IMR-90 (cell line): ENCODE data around the gene CATSPERE. TPM values are rescaled to one million over a fixed set of nuclear protein-coding genes. Genes with fewer than 3 reads are reported as not detected.

ENCODE experiments used
- ATAC-seq: fragments of 200-7000 bp; cut with Tn5 transposase; 2 replicates; pipeline ENCODE4 v1.9.1; 2020; ENCODE audit warnings: low read depth, mild to moderate bottlenecking, moderate library complexity
- BruUV-seq: library from RNA; stranded (reverse); fragments of 400-500 nt; replicated peaks from 2 replicates; lab custom pipeline; 2021; lab: Mats Ljungman, UMichigan
- CTCF ChIA-PET: fragments of 300-600 bp; formaldehyde crosslinking; extraction: SDS; loops from one replicate; lab custom pipeline; 2021; ENCODE audit warnings: antibody characterized with exemption; lab: Yijun Ruan, JAX
- POLR2A ChIA-PET: fragments of 300-600 bp; sonication (Branson Sonifier 250); formaldehyde crosslinking; loops from one replicate; lab custom pipeline; 2022; ENCODE audit warnings: antibody characterized with exemption; ENCODE audit not compliant: unreplicated experiment; lab: Charles Lee
- DNase-seq: peaks from one replicate; pipeline ENCODE4 v3.0.0; 2013
- H2AFZ ChIP-seq: replicated peaks from 2 replicates; pipeline ENCODE3; 2013; ENCODE audit warnings: low read length, mild to moderate bottlenecking; ENCODE audit not compliant: poor library complexity
- H2AK5ac ChIP-seq: 2 replicates; pipeline ENCODE4 v1.6.1; 2013; ENCODE audit warnings: low read depth, low read length, inconsistent platforms
- H2AK9ac ChIP-seq: replicated peaks from 2 replicates; pipeline ENCODE3; 2013; ENCODE audit warnings: mild to moderate bottlenecking, low read depth, low read length, moderate library complexity; ENCODE audit not compliant: poor library complexity
- H2BK120ac ChIP-seq: 2 replicates; pipeline ENCODE4 v1.6.1; 2013; ENCODE audit warnings: low read depth, low read length, inconsistent platforms
- H2BK15ac ChIP-seq: 3 replicates; pipeline ENCODE4 v1.6.1; 2013; ENCODE audit warnings: low read depth, low read length, inconsistent platforms
- H2BK20ac ChIP-seq: 2 replicates; pipeline ENCODE4 v1.6.1; 2013; ENCODE audit warnings: low read depth, mild to moderate bottlenecking, inconsistent platforms, low read length, moderate library complexity
- H2BK5ac ChIP-seq: 2 replicates; pipeline ENCODE4 v1.6.1; 2013; ENCODE audit warnings: mild to moderate bottlenecking, low read depth, low read length, inconsistent platforms; ENCODE audit not compliant: poor library complexity, severe bottlenecking
- H3K14ac ChIP-seq: replicated peaks from 2 replicates; pipeline ENCODE4 v1.6.1; 2013; ENCODE audit warnings: low read depth, low read length, inconsistent platforms
- H3K18ac ChIP-seq: 2 replicates; pipeline ENCODE4 v1.6.1; 2013; ENCODE audit warnings: low read depth, low read length, control low read depth
- H3K23ac ChIP-seq: 2 replicates; pipeline ENCODE4 v1.6.1; 2013; ENCODE audit warnings: low read depth, low read length, inconsistent platforms
- H3K27ac ChIP-seq: 2 replicates; pipeline ENCODE4 v1.5.1; 2013; ENCODE audit warnings: mild to moderate bottlenecking, control low read depth, low read length; ENCODE audit not compliant: insufficient read depth
- H3K27me3 ChIP-seq: 2 replicates; pipeline ENCODE4 v1.6.1; 2013; ENCODE audit warnings: low read length; ENCODE audit not compliant: control insufficient read depth, insufficient read depth
- H3K36me3 ChIP-seq: 2 replicates; pipeline ENCODE4 v1.6.1; 2013; ENCODE audit warnings: low read length, mixed read lengths; ENCODE audit not compliant: control insufficient read depth, insufficient read depth
- H3K4ac ChIP-seq: 2 replicates; pipeline ENCODE4 v1.6.1; 2013; ENCODE audit warnings: low read depth, low read length, inconsistent platforms
- H3K4me1 ChIP-seq: 2 replicates; pipeline ENCODE4 v1.6.1; 2013; ENCODE audit warnings: low read length, mixed read lengths; ENCODE audit not compliant: control insufficient read depth, insufficient read depth
- H3K4me2 ChIP-seq: 2 replicates; pipeline ENCODE4 v1.6.1; 2013; ENCODE audit warnings: low read depth, mild to moderate bottlenecking, control low read depth, low read length, moderate library complexity
- H3K4me3 ChIP-seq: 2 replicates; pipeline ENCODE4 v1.5.1; 2013; ENCODE audit warnings: low read depth, mild to moderate bottlenecking, control low read depth, low read length, moderate library complexity; ENCODE audit not compliant: insufficient read depth
- H3K56ac ChIP-seq: 2 replicates; pipeline ENCODE4 v1.6.1; 2013; ENCODE audit warnings: low read length, inconsistent platforms; ENCODE audit not compliant: insufficient read depth; ENCODE audit errors: extremely low read depth
- H3K79me1 ChIP-seq, 2 experiments: 2 replicates each; pipeline ENCODE4 v1.6.1; 2013; ENCODE audit warnings: low read length in 2 of 2, inconsistent platforms in 1 of 2, low read depth in 1 of 2
- H3K9ac ChIP-seq: 2 replicates; pipeline ENCODE4 v1.6.1; 2013; ENCODE audit warnings: low read depth, low read length, control low read depth
- H3K9me1 ChIP-seq: 2 replicates; pipeline ENCODE4 v1.6.1; 2013; ENCODE audit warnings: low read length, inconsistent platforms; ENCODE audit not compliant: insufficient read depth
- H3K9me3 ChIP-seq: 2 replicates; pipeline ENCODE4 v1.6.1; 2013; ENCODE audit warnings: low read length; ENCODE audit not compliant: control insufficient read depth, insufficient read depth
- H4K20me1 ChIP-seq: 2 replicates; pipeline ENCODE4 v1.6.1; 2013; ENCODE audit warnings: low read length, inconsistent platforms; ENCODE audit not compliant: insufficient read depth
- H4K5ac ChIP-seq: 2 replicates; pipeline ENCODE4 v1.6.1; 2013; ENCODE audit warnings: mild to moderate bottlenecking, low read depth, low read length, control low read depth
- H4K8ac ChIP-seq, 2 experiments: 2 replicates each; pipeline ENCODE4 v1.6.1; 2013; ENCODE audit warnings: low read depth in 2 of 2, low read length in 2 of 2, control low read depth in 1 of 2, inconsistent platforms in 1 of 2
- H4K91ac ChIP-seq: 2 replicates; pipeline ENCODE4 v1.6.1; 2013; ENCODE audit warnings: low read depth, low read length, inconsistent platforms; ENCODE audit not compliant: insufficient read depth
- BHLHE40 ChIP-seq: fragments of 150-350 bp; IDR thresholded peaks from 2 replicates; pipeline ENCODE4 v1.6.1; 2016; ENCODE audit warnings: mild to moderate bottlenecking, low read depth, low read length
- CHD1 ChIP-seq: IDR thresholded peaks from 2 replicates; pipeline ENCODE4 v1.6.1; 2012; ENCODE audit warnings: low read depth, low read length, improper control_type of control experiment
- FOS ChIP-seq: fragments of 150-350 bp; IDR thresholded peaks from 2 replicates; pipeline ENCODE4 v1.6.1; 2016; ENCODE audit warnings: low read depth, low read length
- POLR2A ChIP-seq: IDR thresholded peaks from 2 replicates; pipeline ENCODE4 v1.6.1; 2012; ENCODE audit warnings: mild to moderate bottlenecking, low read depth, low read length
- RAD21 ChIP-seq: IDR thresholded peaks from 2 replicates; pipeline ENCODE4 v1.6.1; 2012; ENCODE audit warnings: low read length, improper control_type of control experiment
- RCOR1 ChIP-seq: IDR thresholded peaks from 2 replicates; pipeline ENCODE4 v1.6.1; 2012; ENCODE audit warnings: mild to moderate bottlenecking, low read length, improper control_type of control experiment; ENCODE audit not compliant: insufficient replicate concordance
- SMC3 ChIP-seq: fragments of 150-350 bp; IDR thresholded peaks from 2 replicates; pipeline ENCODE4 v1.6.1; 2016; ENCODE audit warnings: low read depth, mild to moderate bottlenecking, antibody characterized with exemption, low read length, moderate library complexity
- WGBS, 2 experiments: methylation state at CpG; one replicate each; pipeline versions ENCODE4 v1.1.5 to v1.1.7; 2013; ENCODE audit warnings: missing lambda C conversion rate in 2 of 2; ENCODE audit not compliant: insufficient read length in 1 of 2; ENCODE audit errors: extremely low coverage in 2 of 2; 5-methylcytosine and 5-hydroxymethylcytosine counted together
- dilution Hi-C: fragments of 300-500 bp; cut with HindIII; formaldehyde crosslinking; loops from one replicate; pipeline ENCODE4 v1.14.3; 2018; ENCODE audit warnings: low sequenced_read_pairs; ENCODE audit not compliant: unreplicated experiment
- in situ Hi-C: fragments of 300-500 bp; cut with MboI; formaldehyde crosslinking; loops from 3 replicates; pipeline ENCODE4 v1.14.3; 2019; ENCODE audit warnings: low sequenced_read_pairs, inconsistent platforms, mixed read lengths
- intact Hi-C: fragments of 100-400 bp; cut with micrococcal nuclease; formaldehyde crosslinking; loops from 2 replicates; pipeline ENCODE4 v1.10.0; 2022
- polyA plus RNA-seq, 3 experiments: library from polyadenylated mRNA; depleted of rRNA; stranded (reverse); fragments of >200 nt; gene quantifications; 2 replicates each; pipeline ENCODE4 v1.2.3, GENCODE V29; 2012; ENCODE audit warnings: low replicate concordance in 1 of 3
- total RNA-seq: library from RNA; depleted of rRNA; stranded (reverse); fragments of >200 nt; gene quantifications from 2 replicates; pipeline ENCODE4 v1.2.3, GENCODE V29; 2012
- TF ChIP-seq, protein P1 (sequence below): fragments of 150-350 bp; IDR thresholded peaks from 2 replicates; pipeline ENCODE4 v1.6.1; 2017; ENCODE audit warnings: mild to moderate bottlenecking, antibody characterized with exemption, low read length, low read depth

The CATSPERE gene
- total and polyA plus RNA-seq, 2 of the 4 experiments (the other 2 are of a cell fraction): 0.07 to 0.18 TPM

DNA sequence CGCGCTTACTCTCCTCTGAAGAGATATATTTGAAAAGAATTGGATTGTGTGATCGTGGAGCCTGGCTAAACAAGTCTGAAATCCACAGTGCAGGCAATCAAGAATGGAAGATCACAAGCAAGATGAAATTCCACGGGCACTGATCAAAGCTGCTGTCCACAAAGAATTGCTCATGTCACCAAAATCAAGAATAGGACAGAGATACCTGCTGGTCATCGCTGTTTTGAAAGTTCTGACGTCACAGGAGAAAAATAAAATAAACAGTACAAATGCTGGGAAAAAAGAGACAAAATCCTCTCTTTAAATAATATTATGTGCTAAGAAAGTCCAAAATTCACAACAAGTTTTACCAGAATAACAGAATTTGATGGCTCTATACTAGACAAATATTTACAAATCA lies 179.8 kb downstream of the CATSPERE start:
- no peak overlapping the region for H2BK5ac ChIP-seq
- H3K9ac ChIP-seq: no peak overlapping the region
- H3K18ac ChIP-seq: no peak overlapping the region
- POLR2A ChIA-PET: no interaction called here
- H3K9me3 ChIP-seq: no peaks in the 10 kb centered on the region; the same call in 1 of the 2 replicates
- peaks cover 21% of the 10 kb centered on the region for H3K27me3 ChIP-seq
- H2AK9ac ChIP-seq: no peak overlapping the region
- 67% methylated on average over 2 of the region's 6 CpGs; no CpG with 5 or more reads in 1 of the 2 experiments for WGBS, 2 experiments
- ATAC-seq: no peak
- H2BK20ac ChIP-seq: no peak overlapping the region
- no peak overlapping the region for H3K56ac ChIP-seq
- intact Hi-C loops: no loop called here
- no peak for DNase-seq
- H2BK15ac ChIP-seq: no peak overlapping the region
- no peak overlapping the region for H3K27ac ChIP-seq
- no peaks in the 10 kb centered on the region for H4K20me1 ChIP-seq
- no peaks in the 10 kb centered on the region for H3K36me3 ChIP-seq
- H2AFZ ChIP-seq: no peak overlapping the region
- no peak overlapping the region for H3K23ac ChIP-seq
- CTCF ChIA-PET: no interaction called here
- H3K4me2 ChIP-seq: no peak overlapping the region
- no peak overlapping the region for H4K8ac ChIP-seq
- in situ Hi-C loops: no loop called here
- H3K4me3 ChIP-seq: no peak overlapping the region
- BruUV-seq: no TSS peak
- H3K14ac ChIP-seq: no peak overlapping the region
- H3K79me1 ChIP-seq: no peaks in the 10 kb centered on the region
- TF ChIP-seq RCOR1 (no peak), SMC3 (no peak), BHLHE40 (no peak), FOS (no peak), RAD21 (no peak), POLR2A (no peak), CHD1 (no peak)
- TF ChIP-seq, protein P1, sequence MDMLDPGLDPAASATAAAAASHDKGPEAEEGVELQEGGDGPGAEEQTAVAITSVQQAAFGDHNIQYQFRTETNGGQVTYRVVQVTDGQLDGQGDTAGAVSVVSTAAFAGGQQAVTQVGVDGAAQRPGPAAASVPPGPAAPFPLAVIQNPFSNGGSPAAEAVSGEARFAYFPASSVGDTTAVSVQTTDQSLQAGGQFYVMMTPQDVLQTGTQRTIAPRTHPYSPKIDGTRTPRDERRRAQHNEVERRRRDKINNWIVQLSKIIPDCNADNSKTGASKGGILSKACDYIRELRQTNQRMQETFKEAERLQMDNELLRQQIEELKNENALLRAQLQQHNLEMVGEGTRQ: no peak
- H2BK120ac ChIP-seq: no peak overlapping the region
- no peak overlapping the region for H4K91ac ChIP-seq
- dilution Hi-C loops: no loop called here
- H2AK5ac ChIP-seq: no peak overlapping the region
- no peaks in the 10 kb centered on the region for H3K4me1 ChIP-seq
- no peaks in the 10 kb centered on the region; the same call in 1 of the 2 replicates for H3K9me1 ChIP-seq
- H3K4ac ChIP-seq: no peak overlapping the region
- no peak overlapping the region for H4K5ac ChIP-seq
